HG03066 (cell line): Measurements from ENCODE around the gene GJA10.

Experiments used
- ATAC-seq: cut with Tn5 transposase; IDR thresholded peaks from one replicate; pipeline ENCODE4 v1.9.1; 2021; ENCODE audit warnings: low read depth; ENCODE audit not compliant: unreplicated experiment

GJA10 gene

GRCh38 chr6:89942601-89943000 lies 48.3 kb downstream of the GJA10 start:
- no peak for ATAC-seq

DNA sequence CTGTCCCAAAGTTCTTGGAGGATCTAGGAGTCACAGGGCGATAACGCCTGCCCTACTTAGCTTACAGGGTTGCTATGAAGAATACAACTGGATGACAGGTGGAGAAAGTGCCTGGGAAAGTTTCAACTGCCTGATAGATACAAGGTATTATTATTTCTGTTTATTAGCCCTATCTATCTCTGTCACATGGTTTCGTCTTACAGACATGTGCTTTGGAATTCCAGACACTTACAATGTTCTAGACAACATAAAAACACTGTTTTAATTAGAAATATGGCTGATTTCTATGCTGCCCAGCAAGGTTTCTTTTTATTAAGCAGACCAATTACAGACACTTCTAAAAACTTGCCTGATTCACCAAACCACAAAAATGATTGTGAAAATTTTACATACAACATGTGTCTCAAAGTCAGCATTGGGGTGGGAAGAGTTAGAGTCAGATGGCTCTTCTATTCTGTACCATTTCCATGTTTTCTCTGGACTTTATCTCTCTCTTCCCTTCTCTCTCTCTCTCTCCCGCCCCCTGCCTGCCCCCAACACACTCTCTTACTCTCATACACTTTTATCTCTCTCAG lies 50.0 kb downstream of the GJA10 start:
- no peak for ATAC-seq

GRCh38 chr6:89944826-89945407 lies 50.6 kb downstream of the GJA10 start:
- ATAC-seq, result no peak
